AG04449 (cell line): ENCODE data around the gene NAGPA.

Experiments
- CTCF ChIA-PET: fragments of 350-600 bp; formaldehyde crosslinking; extraction: SDS; loops from one replicate; lab custom pipeline; 2021; ENCODE audit warnings: antibody characterized with exemption; lab: Yijun Ruan, JAX
- POLR2A ChIA-PET: fragments of 400-600, 350-600 bp; formaldehyde crosslinking; extraction: SDS; loops from one replicate; lab custom pipeline; 2020; ENCODE audit warnings: antibody characterized with exemption, inconsistent platforms; lab: Yijun Ruan, JAX
- DNase-seq: peaks from one replicate; pipeline ENCODE4 v3.0.0-alpha.2; 2010; ENCODE audit warnings: low read depth, low spot score
- H3K4me3 ChIP-seq: 2 replicates; pipeline ENCODE4 v1.5.1; 2011; ENCODE audit warnings: low read depth, mild to moderate bottlenecking, control low read depth, low read length
- TF ChIP-seq, protein P1 (sequence below): IDR thresholded peaks from one replicate; pipeline ENCODE4 v1.5.1; 2011; ENCODE audit warnings: mild to moderate bottlenecking, moderate library complexity, low read length, control low read depth, inconsistent platforms; ENCODE audit not compliant: insufficient read depth; ENCODE audit errors: missing control alignments

The NAGPA gene

DNA sequence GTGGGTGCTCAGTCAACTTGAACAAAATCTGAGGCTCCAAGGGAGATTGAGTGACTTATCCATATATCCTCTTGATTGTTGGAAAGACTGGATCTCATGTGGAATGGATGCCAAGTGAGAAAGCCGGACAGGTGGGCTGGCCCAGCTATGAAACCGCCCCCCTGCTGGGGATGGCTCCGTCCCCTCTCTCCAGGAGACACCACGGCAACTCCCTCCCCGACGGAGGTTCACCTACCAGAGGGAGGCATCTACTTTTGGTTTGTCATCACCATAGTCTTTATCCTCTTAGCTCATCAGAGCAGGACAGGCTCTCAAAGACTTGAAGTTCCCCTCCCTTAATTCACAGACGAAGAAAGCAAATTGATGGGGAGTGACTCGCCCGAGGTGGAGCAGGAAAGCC is 36.1 kb upstream of the NAGPA start:
- TF ChIP-seq, protein P1, sequence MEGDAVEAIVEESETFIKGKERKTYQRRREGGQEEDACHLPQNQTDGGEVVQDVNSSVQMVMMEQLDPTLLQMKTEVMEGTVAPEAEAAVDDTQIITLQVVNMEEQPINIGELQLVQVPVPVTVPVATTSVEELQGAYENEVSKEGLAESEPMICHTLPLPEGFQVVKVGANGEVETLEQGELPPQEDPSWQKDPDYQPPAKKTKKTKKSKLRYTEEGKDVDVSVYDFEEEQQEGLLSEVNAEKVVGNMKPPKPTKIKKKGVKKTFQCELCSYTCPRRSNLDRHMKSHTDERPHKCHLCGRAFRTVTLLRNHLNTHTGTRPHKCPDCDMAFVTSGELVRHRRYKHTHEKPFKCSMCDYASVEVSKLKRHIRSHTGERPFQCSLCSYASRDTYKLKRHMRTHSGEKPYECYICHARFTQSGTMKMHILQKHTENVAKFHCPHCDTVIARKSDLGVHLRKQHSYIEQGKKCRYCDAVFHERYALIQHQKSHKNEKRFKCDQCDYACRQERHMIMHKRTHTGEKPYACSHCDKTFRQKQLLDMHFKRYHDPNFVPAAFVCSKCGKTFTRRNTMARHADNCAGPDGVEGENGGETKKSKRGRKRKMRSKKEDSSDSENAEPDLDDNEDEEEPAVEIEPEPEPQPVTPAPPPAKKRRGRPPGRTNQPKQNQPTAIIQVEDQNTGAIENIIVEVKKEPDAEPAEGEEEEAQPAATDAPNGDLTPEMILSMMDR: no peak
- CTCF ChIA-PET: interaction anchor here (1.3 to 1.8 kb wide), 2 partner anchors 12 to 15 kb away, joined by 4 to 6 read pairs; no protein-coding TSS in a partner anchor
- DNase-seq: no peak
- POLR2A ChIA-PET: no interaction called here
- H3K4me3 ChIP-seq: no peak overlapping the region

DNA sequence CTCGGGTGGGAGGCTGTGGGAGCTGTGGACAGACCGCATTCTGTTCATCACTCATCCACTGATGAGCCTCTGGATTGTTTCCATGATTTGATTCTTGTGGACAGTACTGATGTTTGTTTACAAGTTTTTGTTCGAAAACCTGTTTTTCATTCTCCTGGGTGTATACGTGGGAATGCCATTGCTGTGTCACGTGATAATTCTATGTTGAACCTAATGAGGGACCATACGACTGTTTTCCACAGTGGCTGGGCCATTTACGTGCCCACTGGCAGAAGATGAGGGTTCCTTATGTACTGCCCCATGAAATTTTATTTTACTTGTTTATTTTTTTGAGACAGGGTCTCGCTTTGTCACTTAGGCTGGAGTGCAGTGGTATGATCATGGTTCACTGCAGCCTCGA is 35.3 kb upstream of the NAGPA start:
- TF ChIP-seq, protein P1: no peak

DNA sequence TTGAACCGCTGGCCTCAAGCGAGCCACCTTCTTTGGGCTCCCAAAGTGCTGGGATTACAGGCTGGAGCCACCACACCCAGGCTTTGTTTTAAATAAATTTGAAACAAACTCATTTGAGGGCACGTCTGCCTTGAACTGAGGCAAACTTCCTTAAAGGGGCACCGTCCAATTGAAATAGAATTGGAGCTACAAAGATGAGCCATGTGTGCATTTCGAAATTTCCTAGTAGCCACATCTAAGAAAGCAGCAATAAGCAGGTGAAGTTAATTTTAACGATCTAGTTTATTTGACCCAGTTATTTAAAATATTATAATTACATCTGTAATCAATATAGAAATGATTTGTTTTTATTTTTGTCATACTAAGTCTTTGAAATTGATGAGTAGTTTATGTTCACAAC is 32.8 kb upstream of the NAGPA start:
- ChIA-PET CTCF (interaction anchor here (1.0 kb wide), 1 partner anchor 22 kb away, joined by 3 read pairs; no protein-coding TSS in a partner anchor), POLR2A (no interaction called here)
- no peak overlapping the region for H3K4me3 ChIP-seq
- no peak for DNase-seq
- TF ChIP-seq, protein P1: no peak

More for the DNA sequence above, 35.3 kb upstream of the NAGPA start:
- DNase-seq: no peak
- CTCF ChIA-PET: interaction anchor here (1.3 to 1.8 kb wide), 2 partner anchors 11 to 16 kb away, joined by 4 to 6 read pairs; no protein-coding TSS in a partner anchor
- no peak overlapping the region for H3K4me3 ChIP-seq
- POLR2A ChIA-PET: no interaction called here

DNA sequence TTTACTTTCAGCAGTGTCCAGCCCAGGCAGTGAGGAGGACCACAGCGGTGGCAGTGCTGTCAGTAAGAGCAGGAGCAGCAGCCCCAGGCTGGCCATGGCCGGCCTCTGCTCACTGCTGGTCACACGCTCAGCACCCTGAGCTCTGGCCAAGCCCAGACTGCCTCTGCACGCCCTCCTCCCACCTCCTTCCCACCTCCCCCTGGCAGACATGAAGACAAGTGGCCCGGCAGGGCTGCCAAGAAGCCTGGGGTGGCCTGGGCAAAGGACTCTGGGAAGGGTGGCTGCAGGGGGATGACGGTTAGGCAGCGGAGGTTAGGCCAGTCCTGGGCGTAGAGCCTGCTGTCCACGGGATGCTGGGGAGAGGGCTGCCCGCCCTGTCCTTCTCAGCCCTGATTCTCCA is 32.1 kb upstream of the NAGPA start, which contains the start of gene C16orf89:
Gene C16orf89 (minus strand): TSS at position 144 of the 400 bp plus-strand sequence. CDS start 48 bp downstream, at position 96.
- H3K4me3 ChIP-seq: no peak within 1 kb of the TSS
- CTCF ChIA-PET: interaction anchor here (1.0 kb wide), 1 partner anchor 21 kb away, joined by 3 read pairs; no protein-coding TSS in a partner anchor
- TF ChIP-seq, protein P1: no peak
- POLR2A ChIA-PET: no interaction called here
- no peak for DNase-seq

DNA sequence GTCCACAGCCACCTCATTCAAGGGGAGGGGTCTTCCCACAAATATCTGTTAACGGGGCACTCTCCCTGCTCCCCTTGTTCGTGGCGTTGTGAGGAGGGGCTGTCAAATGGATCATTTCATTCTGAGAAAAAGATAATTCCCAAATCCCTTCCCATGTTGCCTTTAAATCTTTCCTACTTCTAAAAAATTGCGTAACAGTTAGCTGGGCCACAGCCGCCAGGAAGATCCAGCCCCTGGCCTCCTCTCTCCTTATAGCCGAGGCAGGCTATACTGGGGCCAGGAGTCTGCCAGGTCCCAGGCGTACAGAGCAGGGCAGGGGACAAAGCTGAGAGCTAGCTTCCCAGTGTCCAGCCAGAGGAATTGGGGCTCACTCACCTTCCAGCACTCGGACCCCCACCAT is 31.6 kb upstream of the NAGPA start:
- POLR2A ChIA-PET: no interaction called here
- CTCF ChIA-PET: no interaction called here
- TF ChIP-seq, protein P1: no peak
- DNase-seq: no peak
- H3K4me3 ChIP-seq: no peak overlapping the region

DNA sequence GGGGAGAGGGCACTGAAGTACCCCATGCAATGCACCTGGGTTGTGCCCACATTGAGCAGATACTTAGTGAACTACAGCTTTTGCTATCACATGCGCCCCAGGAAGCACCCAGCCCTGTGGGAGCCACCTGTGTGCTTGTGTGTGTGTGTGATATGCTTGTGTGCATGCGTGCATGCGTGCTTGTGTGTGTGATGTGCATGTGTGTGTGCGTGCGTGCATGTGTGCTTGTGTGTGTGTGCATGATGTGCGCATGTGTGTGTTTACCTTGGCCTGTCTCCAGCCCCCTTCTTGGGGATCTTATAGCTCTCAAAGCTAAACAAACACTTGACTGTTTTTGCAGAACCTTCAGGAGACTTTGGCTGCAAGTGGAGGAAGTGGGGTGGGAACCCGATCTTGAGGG is 31.2 kb upstream of the NAGPA start:
- ChIA-PET POLR2A (no interaction called here), CTCF (no interaction called here)
- TF ChIP-seq, protein P1: no peak
- DNase-seq: no peak
- no peak overlapping the region for H3K4me3 ChIP-seq
